ENCODE results near the gene IFRD2. TPM values are rescaled to one million over a fixed set of nuclear protein-coding genes. Genes with fewer than 3 reads are reported as not detected.

Gene IFRD2
- total and polyA plus RNA-seq, 2 of the 8 experiments (the other 6 are each of a cell fraction or from before 2014, with no cell fraction given): 76.7 to 88.8 TPM

DNA sequence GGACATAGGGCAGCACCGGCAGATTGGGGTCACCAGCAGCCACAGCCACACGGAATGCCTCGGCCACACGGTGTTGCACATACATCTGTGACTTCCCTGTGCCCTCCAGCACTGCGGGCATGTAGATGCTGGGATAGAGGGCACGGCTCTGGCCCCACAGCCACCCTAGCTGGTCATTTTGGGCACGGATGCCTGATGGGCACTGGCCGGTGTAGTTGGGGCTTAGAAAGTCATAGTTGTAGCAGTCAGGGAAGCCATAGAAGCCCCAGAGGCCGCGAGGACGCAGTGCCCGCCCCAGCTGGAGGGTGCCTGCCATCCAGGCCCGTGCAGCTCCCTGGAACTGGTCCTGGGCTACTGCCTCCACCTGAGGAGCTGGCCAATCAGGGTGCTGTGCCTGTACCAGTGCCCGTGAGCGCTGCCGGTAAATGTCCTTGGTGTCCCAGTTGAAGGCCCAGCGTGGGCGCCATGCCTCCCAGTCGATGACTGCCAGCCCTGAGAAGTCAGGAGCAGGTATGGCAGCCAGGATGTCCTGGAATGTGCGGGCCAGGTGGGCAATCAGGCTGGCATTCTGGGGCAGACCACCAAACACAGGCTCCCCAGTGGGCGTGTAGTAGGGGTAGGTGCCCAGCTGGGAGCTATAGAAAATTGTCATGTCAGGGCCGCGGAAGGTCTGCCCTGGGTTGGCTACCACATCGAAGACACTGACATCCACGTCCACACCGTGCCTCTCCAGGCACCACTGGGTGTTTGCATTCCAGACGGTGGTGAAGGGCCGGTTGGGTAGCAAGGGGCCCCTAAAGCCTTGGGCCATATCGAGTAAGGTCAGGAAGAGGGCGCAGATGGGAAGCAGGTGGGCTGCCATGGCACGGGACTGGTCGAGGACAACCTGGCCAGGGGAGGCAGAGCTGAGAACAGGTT, 10.1 kb upstream of the IFRD2 start:
- Histone ChIP-seq H3K9me3 (ENCODE audit: insufficient read depth in 2 of 2, low read depth in 1 of 2, low read length in 1 of 2) (peaks cover 6 to 8% of the 10 kb centered on the region in 2 experiments; a peak in 3 of 4 replicates), H2AK5ac (ENCODE audit: low read depth, low read length) (peak overlapping the region; percentile 26; the same call in 1 of the 2 replicates), H3K79me1 (ENCODE audit: low read depth, low read length) (no peaks in the 10 kb centered on the region), H3K36me3 (ENCODE audit: control insufficient read depth in 2 of 4, insufficient read depth in 4 of 4, low read length in 3 of 4) (no peaks in the 10 kb centered on the region), H3K23ac (ENCODE audit: insufficient read length) (no peak overlapping the region), H4K5ac (ENCODE audit: insufficient read length, low read depth, low read length) (no peak overlapping the region), H3K4ac (replicated peaks; ENCODE audit: insufficient read length, low read depth, low read length) (no peak overlapping the region), H4K8ac (ENCODE audit: extremely low read depth, insufficient read depth, low read length) (peak overlapping the region; percentile 41), H4K20me1 (replicated peaks in 1 of 2; ENCODE audit: control insufficient read depth in 1 of 2, insufficient read depth in 2 of 2, low read length in 2 of 2) (peaks cover 0 to 2% of the 10 kb centered on the region in 2 experiments), H2BK12ac (ENCODE audit: low read depth, low read length) (peak overlapping the region; percentile 77; the same call in 1 of the 2 replicates), H3K4me2 (ENCODE audit: insufficient read depth in 1 of 2, low read depth in 2 of 2, low read length in 2 of 2) (no peak overlapping the region; a peak in 1 of 4 replicates), H2BK15ac (ENCODE audit: low read length) (0 out of 2 replicates have a peak overlapping the region, but pooled peaks have one; percentile 25), H3K79me2 (ENCODE audit: control insufficient read depth in 1 of 2, insufficient read depth in 2 of 2, low read length in 2 of 2) (no peaks in the 10 kb centered on the region), H3K4me3 (ENCODE audit: extremely low read depth in 1 of 4, insufficient read depth in 2 of 4, low read depth in 3 of 4, low read length in 4 of 4) (no peak overlapping the region), H3K56ac (replicated peaks; ENCODE audit: insufficient read length, low read depth, low read length) (no peak overlapping the region), H3K14ac (ENCODE audit: insufficient read length) (no peak overlapping the region), H4K91ac (replicated peaks; ENCODE audit: insufficient read length, low read length) (peak overlapping the region; percentile 12), H3K23me2 (ENCODE audit: low read depth, low read length) (peaks cover 5% of the 10 kb centered on the region; the same call in 1 of the 2 replicates), H3K9ac (replicated peaks in 1 of 4; ENCODE audit: extremely low read depth in 1 of 4, low read depth in 3 of 4, low read length in 3 of 4) (no peak overlapping the region; a peak in 1 of 7 replicates), H3K18ac (ENCODE audit: extremely low read depth, low read length) (no peak overlapping the region), H3K27me3 (replicated peaks in 1 of 4; ENCODE audit: control insufficient read depth in 3 of 4, extremely low read depth in 1 of 4, insufficient read depth in 3 of 4, low read length in 3 of 4) (no peaks in the 10 kb centered on the region; a peak in 1 of 7 replicates), H3K27ac (ENCODE audit: low read depth, low read length) (no peak overlapping the region), H2AFZ (ENCODE audit: low read length) (no peak overlapping the region), H2BK5ac (ENCODE audit: low read depth, low read length) (peak overlapping the region; percentile 32; the same call in 1 of the 2 replicates), H2BK20ac (ENCODE audit: low read length) (no peak overlapping the region), H2BK120ac (replicated peaks; ENCODE audit: low read depth, low read length) (no peak overlapping the region), H3K4me1 (replicated peaks in 1 of 4; ENCODE audit: control insufficient read depth in 3 of 4, insufficient read depth in 4 of 4, low read length in 3 of 4) (peaks cover 0 to 26% (median 12%) of the 10 kb centered on the region in 4 experiments; a peak in 6 of 7 replicates)
- no peak for FAIRE-seq
- POLR2A ChIA-PET (ENCODE audit: partially characterized antibody): interaction anchor here (0.6 to 11.3 kb wide), 8 partner anchors 10 to 76 kb away, joined by 3 to 149 read pairs (median 4); partner anchors contain the start of genes HYAL2, IFRD2 and TUSC2
- CTCF ChIA-PET (ENCODE audit: partially characterized antibody): interaction anchor here (0.7 to 3.6 kb wide), 10 partner anchors 8 to 232 kb away, joined by 3 to 24 read pairs (median 4); partner anchors contain the start of genes HYAL2 and IFRD2
- DNase-seq (ENCODE audit: low read depth in 1 of 2, low spot score in 2 of 2): no peak
- 89% methylated on average over 32 of the region's 32 CpGs; no CpG with 5 or more reads in 1 of the 2 experiments for WGBS, 2 experiments (ENCODE audit: extremely low coverage in 1 of 2, insufficient coverage in 1 of 2, insufficient read length in 1 of 2, insufficient replicate concordance in 2 of 2, low coverage in 1 of 2, low lambda C conversion rate in 2 of 2, missing lambda C conversion rate in 1 of 2)
- TF ChIP-seq CBX5 (IDR thresholded peaks at IDR 0.05; ENCODE audit: low read depth, low read length): no peak
- TF ChIP-seq, protein P1, sequence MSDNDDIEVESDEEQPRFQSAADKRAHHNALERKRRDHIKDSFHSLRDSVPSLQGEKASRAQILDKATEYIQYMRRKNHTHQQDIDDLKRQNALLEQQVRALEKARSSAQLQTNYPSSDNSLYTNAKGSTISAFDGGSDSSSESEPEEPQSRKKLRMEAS (IDR thresholded peaks at IDR 0.05): no peak
- no peak for TF ChIP-seq POLR2A (IDR thresholded peaks at IDR 0.05; ENCODE audit: control extremely low read depth in 1 of 2, low read depth in 2 of 2, low read length in 2 of 2)
- TF ChIP-seq MAFK (IDR thresholded peaks at IDR 0.05; ENCODE audit: low read depth, low read length): no peak
- TF ChIP-seq, protein P2, sequence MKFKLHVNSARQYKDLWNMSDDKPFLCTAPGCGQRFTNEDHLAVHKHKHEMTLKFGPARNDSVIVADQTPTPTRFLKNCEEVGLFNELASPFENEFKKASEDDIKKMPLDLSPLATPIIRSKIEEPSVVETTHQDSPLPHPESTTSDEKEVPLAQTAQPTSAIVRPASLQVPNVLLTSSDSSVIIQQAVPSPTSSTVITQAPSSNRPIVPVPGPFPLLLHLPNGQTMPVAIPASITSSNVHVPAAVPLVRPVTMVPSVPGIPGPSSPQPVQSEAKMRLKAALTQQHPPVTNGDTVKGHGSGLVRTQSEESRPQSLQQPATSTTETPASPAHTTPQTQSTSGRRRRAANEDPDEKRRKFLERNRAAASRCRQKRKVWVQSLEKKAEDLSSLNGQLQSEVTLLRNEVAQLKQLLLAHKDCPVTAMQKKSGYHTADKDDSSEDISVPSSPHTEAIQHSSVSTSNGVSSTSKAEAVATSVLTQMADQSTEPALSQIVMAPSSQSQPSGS (IDR thresholded peaks at IDR 0.05; ENCODE audit: low read length): no peak
- TF ChIP-seq, protein P3, sequence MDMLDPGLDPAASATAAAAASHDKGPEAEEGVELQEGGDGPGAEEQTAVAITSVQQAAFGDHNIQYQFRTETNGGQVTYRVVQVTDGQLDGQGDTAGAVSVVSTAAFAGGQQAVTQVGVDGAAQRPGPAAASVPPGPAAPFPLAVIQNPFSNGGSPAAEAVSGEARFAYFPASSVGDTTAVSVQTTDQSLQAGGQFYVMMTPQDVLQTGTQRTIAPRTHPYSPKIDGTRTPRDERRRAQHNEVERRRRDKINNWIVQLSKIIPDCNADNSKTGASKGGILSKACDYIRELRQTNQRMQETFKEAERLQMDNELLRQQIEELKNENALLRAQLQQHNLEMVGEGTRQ (IDR thresholded peaks at IDR 0.05; ENCODE audit: low read length): no peak
- TF ChIP-seq EGR1 (IDR thresholded peaks at IDR 0.05; ENCODE audit: borderline replicate concordance, low read depth, low read length): no peak
- no peak for TF ChIP-seq CHD1 (IDR thresholded peaks at IDR 0.05; ENCODE audit: low read depth, low read length)

All from H1 (cell line).